GM19328 (cell line): ENCODE measurements around the gene MTERF2.

Source experiments
- ATAC-seq: cut with Tn5 transposase; IDR thresholded peaks from one replicate; pipeline ENCODE4 v1.9.1; 2021; ENCODE audit warnings: mild to moderate bottlenecking, moderate library complexity; ENCODE audit not compliant: unreplicated experiment

MTERF2 gene

DNA sequence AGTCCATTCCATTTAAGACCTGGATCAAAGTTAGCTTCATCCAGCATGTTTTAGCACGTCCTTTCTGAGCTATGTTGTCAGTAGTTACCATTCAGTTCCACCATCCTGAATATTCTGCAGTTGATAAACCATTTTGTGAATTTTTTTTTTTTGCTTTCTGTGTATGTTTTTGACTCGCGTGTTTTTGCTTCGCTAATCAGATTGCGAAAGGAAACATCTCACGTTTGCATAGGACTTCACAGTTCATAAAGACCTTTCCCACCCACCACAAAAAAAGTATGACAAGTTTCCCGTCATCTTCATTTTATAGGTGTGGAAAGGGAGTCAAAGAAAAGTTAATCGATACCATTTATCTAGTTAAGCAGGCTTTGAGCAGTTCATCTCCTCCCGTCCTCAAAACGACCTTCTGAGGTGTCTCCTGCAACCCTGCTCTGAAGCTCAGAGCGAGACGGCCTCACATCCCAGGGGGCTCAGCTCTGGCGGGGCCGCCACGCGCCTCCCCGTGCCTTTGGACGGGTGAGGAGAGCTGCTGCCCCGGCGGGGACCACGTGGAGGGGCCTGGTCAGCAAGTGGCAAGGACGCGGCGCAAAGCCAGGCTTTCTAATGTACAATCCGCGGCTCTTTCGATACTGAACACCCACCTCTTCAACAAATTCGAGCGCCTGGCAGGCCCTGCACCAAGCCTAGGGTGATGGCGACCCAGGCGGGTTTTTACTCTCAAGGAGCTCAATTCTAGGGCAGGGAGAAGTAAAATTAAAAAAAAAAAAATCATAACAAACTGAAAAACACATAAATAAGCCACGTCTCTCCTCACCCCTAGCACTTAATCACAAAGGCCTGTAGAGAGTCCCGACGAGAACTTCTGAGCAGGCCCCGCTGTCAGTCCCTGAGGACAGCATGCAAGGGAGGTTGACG, 32.2 kb downstream of the MTERF2 start:
- peak; percentile 13 for ATAC-seq

DNA sequence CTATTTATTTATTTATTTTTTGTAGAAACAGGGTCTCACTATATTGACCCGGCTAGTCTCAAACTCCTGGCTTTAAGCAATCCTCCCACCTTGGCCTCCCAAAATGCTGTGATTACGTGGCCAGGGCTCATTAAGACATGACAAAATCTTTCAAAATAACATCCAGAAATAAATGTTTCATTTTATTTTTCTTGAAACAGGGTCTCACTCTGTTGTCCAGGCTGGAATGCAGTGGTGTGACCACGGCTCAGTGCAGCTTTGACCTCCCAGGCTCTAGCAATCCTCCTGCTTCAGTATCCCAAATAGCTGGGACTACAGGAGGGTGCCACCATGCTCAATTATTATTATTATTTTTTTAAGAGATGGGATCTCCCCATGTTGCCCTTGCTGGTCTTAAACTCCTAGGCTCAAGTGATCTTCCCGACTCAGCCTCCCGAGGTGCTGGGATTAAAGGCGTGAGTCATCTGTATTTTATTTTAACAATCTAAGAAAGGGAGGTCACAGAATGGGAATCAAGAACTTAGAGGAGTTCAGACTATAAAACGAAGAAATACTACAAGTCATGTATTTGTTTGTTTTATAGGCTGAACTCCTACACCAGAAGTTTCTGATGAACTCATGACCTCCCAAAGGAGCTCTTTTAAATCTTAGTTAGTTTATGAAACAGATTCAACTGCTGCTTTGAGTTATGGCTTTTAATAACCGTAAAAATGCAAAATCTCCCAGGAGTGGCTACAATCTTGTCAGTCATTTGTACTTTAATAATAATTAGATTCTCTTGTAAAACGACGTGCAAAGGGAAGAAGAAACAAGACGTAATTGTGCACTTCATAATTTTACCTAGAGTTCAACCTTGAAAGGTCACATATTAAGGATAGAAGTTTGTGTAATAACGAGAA, 33.3 kb downstream of the MTERF2 start:
- no peak for ATAC-seq

DNA sequence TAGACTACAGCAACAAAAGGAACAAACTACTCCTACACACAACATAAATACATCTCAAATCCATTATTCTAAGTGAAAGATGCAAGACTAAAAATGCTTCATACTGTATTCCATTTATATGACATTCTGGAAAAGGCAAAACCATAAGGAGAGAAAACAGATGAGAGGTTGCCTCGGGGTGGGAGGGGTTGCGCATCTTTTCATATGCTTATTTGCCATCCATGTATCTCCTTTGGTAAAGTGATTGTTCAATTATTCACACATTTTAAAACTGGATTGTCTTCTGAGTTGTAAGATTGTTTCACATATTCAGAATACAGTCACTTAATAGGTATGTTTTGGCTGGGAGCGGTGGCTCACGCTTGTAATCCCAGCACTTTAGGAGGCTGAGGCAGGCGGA, 36.4 kb downstream of the MTERF2 start:
- ATAC-seq: no peak

DNA sequence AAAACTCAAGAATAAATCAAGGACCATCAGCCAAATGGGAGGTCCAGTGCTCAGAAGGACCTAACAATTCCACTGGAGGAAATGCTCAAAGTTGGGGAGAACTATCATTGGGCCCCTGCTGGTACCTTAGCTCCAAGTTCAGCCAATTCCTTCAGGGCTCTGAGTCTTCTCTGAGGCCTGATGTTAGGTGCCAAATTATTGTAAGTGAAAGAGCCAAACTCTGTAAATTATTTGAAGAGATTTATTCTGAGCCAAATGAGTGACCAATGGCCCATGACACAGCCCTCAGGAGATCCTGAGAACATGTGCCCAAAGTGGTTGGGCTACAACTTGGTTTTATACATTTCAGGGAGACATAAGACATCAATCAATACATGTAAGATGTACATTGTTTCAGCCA, 39.5 kb downstream of the MTERF2 start:
- ATAC-seq: no peak

DNA sequence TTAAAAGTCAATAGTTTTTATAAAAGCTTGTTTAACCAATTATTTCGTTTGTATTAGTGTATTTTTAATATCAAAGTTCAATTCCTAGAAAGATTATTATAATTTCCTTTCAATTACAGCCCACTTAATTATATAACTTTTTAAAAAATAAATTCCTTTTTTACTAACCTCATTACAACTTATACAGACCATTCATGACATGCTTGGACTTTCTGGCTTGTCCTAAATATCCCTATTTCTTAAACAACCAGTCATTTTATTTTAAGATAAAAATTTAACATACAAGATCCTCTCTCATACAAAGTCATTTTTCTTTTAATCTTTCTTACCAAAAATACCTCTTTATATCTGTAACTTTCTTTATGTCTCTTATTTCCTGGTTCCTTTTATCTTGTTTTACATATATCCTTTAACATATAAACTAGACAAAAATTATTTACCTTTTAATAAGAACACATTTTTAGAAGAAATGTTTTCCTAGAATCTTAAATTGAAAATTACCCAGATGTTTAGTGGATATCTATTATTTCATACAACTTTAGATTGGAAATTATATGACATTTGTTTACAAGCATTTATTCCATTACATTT, 41.6 kb downstream of the MTERF2 start:
- no peak for ATAC-seq

DNA sequence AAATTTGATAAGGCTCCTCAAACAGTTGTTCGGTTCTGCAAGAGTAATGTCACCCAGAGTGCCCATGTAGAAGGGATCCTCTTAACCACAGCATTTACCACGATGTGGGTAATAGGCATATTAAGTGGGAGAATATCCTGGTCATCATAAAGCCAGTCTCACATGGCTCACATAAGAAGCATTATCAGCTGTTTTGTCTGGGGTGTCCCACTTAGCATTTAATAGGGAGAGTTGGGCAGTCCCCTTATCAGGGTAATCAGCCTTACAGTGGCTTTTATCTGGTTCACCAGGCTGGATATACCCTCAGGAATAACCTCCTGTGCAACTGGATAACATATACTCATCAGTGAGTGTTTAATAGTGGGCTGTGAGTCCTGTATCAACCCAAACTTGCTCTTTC, 44.2 kb downstream of the MTERF2 start:
- ATAC-seq: no peak

DNA sequence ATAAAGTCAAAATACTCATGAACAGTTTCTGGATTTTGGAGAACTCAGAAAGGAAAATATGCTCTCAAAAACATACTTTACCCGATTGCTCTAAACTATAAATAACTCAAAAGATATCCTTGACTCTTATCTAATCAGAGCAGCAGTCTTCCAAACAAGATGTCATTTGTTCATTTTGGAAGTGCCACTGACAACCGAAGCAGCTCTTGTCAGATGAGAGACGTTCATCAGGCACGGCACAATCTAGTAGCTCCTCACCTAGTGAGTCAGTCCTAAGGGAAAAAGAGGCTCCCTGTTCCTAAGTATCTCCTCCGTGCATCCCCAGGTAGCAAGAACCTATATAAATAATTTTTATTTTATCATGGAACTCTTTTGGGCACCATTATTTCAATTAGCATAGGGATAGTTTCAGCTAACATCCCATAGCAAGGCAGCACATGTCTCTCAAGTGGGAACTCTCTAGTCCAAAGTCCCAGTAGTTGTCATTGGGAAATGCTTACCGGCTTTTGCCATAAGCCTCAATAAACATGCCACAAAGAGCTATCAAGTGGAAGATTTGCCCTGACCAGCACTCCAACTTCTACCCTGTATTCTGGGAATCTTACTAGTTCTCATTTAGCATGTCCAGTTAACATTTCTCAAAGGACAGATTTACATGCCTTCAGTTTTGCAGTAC, 45.3 kb downstream of the MTERF2 start:
- no peak for ATAC-seq

DNA sequence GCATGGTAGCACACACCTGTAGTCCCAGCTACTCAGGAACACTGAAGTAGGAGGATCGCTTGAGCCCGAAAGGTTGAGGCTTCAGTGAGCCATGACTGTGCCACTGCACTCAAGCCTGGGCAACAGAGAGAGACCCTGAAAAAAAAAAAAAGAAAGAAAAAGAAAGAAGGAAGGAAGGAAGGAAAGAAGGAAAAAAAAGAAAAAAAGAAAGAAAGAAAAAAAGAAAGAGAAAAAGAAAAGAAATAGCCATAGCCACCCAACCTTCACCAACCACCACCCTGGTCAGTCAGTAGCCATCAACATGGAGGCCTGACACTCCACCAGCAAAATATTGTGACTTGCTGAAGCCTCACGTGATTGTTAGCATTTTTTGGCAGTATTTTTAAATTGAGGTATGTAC, 52.7 kb downstream of the MTERF2 start:
- ATAC-seq: no peak
